SU-DHL-6 (cell line): ENCODE results near the gene NIPAL4.

Experiments used
- H2AFZ ChIP-seq: fragments of 200-600 bp; sonication (generic); 2 replicates; pipeline ENCODE4 v1.6.1; 2014; ENCODE audit warnings: low read depth, mild to moderate bottlenecking, moderate library complexity, mixed read lengths, antibody characterized with exemption, low read length; ENCODE audit not compliant: severe bottlenecking
- H3F3A ChIP-seq: fragments of 200-600 bp; shearing (Covaris generic); 2 replicates; pipeline ENCODE4 v1.6.0; 2016; ENCODE audit warnings: antibody characterized with exemption, mild to moderate bottlenecking; ENCODE audit not compliant: insufficient read depth
- H3K27ac ChIP-seq: fragments of 200-600 bp; sonication (generic); 2 replicates; pipeline ENCODE4 v1.5.1; 2016; ENCODE audit warnings: low read depth, mild to moderate bottlenecking, low read length, moderate library complexity, mixed read lengths
- H3K27me3 ChIP-seq: fragments of 200-600 bp; sonication (generic), shearing (Covaris generic); 2 replicates; pipeline ENCODE4 v1.6.0; 2014; ENCODE audit warnings: mild to moderate bottlenecking, low read length
- H3K36me3 ChIP-seq: fragments of 200-600 bp; sonication (generic); 2 replicates; pipeline ENCODE4 v1.6.1; 2014; ENCODE audit warnings: mild to moderate bottlenecking, low read length, mixed read lengths
- H3K4me2 ChIP-seq: fragments of 300-600, 200-600 bp; shearing (Covaris generic), sonication (generic); 2 replicates; pipeline ENCODE4 v1.6.0; 2014; ENCODE audit warnings: low read length, low read depth, mild to moderate bottlenecking; ENCODE audit not compliant: poor library complexity, severe bottlenecking
- H3K4me3 ChIP-seq: fragments of 200-600 bp; sonication (generic); 2 replicates; pipeline ENCODE4 v1.5.1; 2014; ENCODE audit warnings: antibody characterized with exemption, low read length, mild to moderate bottlenecking, mixed read lengths; ENCODE audit not compliant: insufficient read depth, poor library complexity, severe bottlenecking
- H3K79me2 ChIP-seq: fragments of 200-600 bp; sonication (generic); 2 replicates; pipeline ENCODE4 v1.6.1; 2014; ENCODE audit warnings: mild to moderate bottlenecking, low read length, moderate library complexity; ENCODE audit not compliant: insufficient read depth
- H3K9ac ChIP-seq: fragments of 200-600 bp; sonication (generic); 2 replicates; pipeline ENCODE4 v1.7.0; 2014; ENCODE audit warnings: mild to moderate bottlenecking, low read length
- H3K9me2 ChIP-seq: fragments of 200-600 bp; sonication (generic); replicated peaks from 2 replicates; pipeline ENCODE4 v1.6.1; 2014; ENCODE audit warnings: low read length; ENCODE audit not compliant: insufficient read depth
- H3K9me3 ChIP-seq: fragments of 200-600 bp; sonication (generic); 2 replicates; pipeline ENCODE4 v1.6.1; 2014; ENCODE audit warnings: low read length, mixed read lengths; ENCODE audit not compliant: insufficient read depth
- H4K20me1 ChIP-seq: fragments of 200-600 bp; sonication (generic); 2 replicates; pipeline ENCODE4 v1.6.1; 2014; ENCODE audit warnings: low read depth, mild to moderate bottlenecking, antibody characterized with exemption, low read length, moderate library complexity, mixed read lengths
- CTCF ChIP-seq: fragments of 200-600 bp; sonication (generic); IDR thresholded peaks from one replicate; pipeline ENCODE4 v1.5.1; 2017; ENCODE audit warnings: antibody characterized with exemption, mild to moderate bottlenecking, low read length, moderate library complexity; ENCODE audit not compliant: insufficient read depth, poor library complexity, severe bottlenecking
- EZH2phosphoT487 ChIP-seq: fragments of 200-600 bp; sonication (generic), shearing (Covaris generic); conservative IDR thresholded peaks from 2 replicates; pipeline ENCODE4 v1.6.1; 2018; ENCODE audit warnings: mild to moderate bottlenecking, antibody characterized with exemption, low read length, moderate library complexity, mixed read lengths

Gene NIPAL4

GRCh38 chr5:157447201-157447637, 12.8 kb upstream of the NIPAL4 start:
- Histone ChIP-seq H3K27ac (no peak overlapping the region), H3K4me2 (no peak overlapping the region), H3K9me2 (no peaks in the 10 kb centered on the region), H3K79me2 (no peaks in the 10 kb centered on the region), H3K9ac (no peak overlapping the region), H2AFZ (no peak overlapping the region), H3K9me3 (no peaks in the 10 kb centered on the region), H3K27me3 (no peaks in the 10 kb centered on the region), H3F3A (no peaks in the 10 kb centered on the region), H4K20me1 (no peaks in the 10 kb centered on the region), H3K4me3 (no peak overlapping the region), H3K36me3 (no peaks in the 10 kb centered on the region)
- no peak for TF ChIP-seq CTCF
- no peak for TF ChIP-seq EZH2phosphoT487

- Histone ChIP-seq H3K9ac (no peak overlapping the region), H3K4me3 (no peak overlapping the region), H3K79me2 (no peaks in the 10 kb centered on the region), H3K9me2 (no peaks in the 10 kb centered on the region), H2AFZ (peak overlapping the region; percentile 17), H3K36me3 (no peaks in the 10 kb centered on the region), H3K27ac (no peak overlapping the region), H4K20me1 (no peaks in the 10 kb centered on the region), H3K4me2 (no peak overlapping the region), H3K9me3 (no peaks in the 10 kb centered on the region), H3K27me3 (no peaks in the 10 kb centered on the region), H3F3A (no peaks in the 10 kb centered on the region)
- no peak for TF ChIP-seq EZH2phosphoT487
- no peak for TF ChIP-seq CTCF
Measured at GRCh38 chr5:157449011-157449723, 10.8 kb upstream of the NIPAL4 start.

- H3K36me3 ChIP-seq: no peaks in the 10 kb centered on the region
- H3K9ac ChIP-seq: no peak overlapping the region
- TF ChIP-seq EZH2phosphoT487 (no peak), CTCF (no peak)
- H3K9me2 ChIP-seq: no peaks in the 10 kb centered on the region
- H3K4me3 ChIP-seq: no peak overlapping the region
- no peaks in the 10 kb centered on the region for H3K27me3 ChIP-seq
- no peaks in the 10 kb centered on the region for H3K79me2 ChIP-seq
- no peak overlapping the region for H3K27ac ChIP-seq
- no peaks in the 10 kb centered on the region for H4K20me1 ChIP-seq
- H2AFZ ChIP-seq: peak overlapping the region; percentile 17
- no peaks in the 10 kb centered on the region for H3F3A ChIP-seq
- no peaks in the 10 kb centered on the region for H3K9me3 ChIP-seq
- no peak overlapping the region for H3K4me2 ChIP-seq
Measured at GRCh38 chr5:157450024-157450423, 10.0 kb upstream of the NIPAL4 start.
